HG03039 (cell line): Measurements from ENCODE around the gene FKBP11.
"Not testable (repeated sequence)": the region's sequence is repeated elsewhere in the genome, so short reads cannot be mapped to it uniquely, and the experiment has no call there.

Experiments
- ATAC-seq: cut with Tn5 transposase; IDR thresholded peaks from one replicate; pipeline ENCODE4 v1.9.1; 2021; ENCODE audit warnings: mild to moderate bottlenecking, moderate library complexity; ENCODE audit not compliant: unreplicated experiment

Gene FKBP11

GRCh38 chr12:48917857-48918537 is 7.3 kb downstream of the FKBP11 start:
- no peak for ATAC-seq

GRCh38 chr12:48910196-48910595 is 15.1 kb downstream of the FKBP11 start:
- ATAC-seq = no peak

GRCh38 chr12:48909698-48910097 is 15.6 kb downstream of the FKBP11 start:
- not testable (repeated sequence) for ATAC-seq

- ATAC-seq = no peak
These were observed 18.0 kb downstream of the FKBP11 start for GRCh38 chr12:48907245-48907644.

- peak; percentile 65 for ATAC-seq
These were observed 21.3 kb downstream of the FKBP11 start for GRCh38 chr12:48903982-48904411.

GRCh38 chr12:48903363-48903981 is 21.8 kb downstream of the FKBP11 start:
- no peak for ATAC-seq

GRCh38 chr12:48901278-48901677 is 24.0 kb downstream of the FKBP11 start:
- no peak for ATAC-seq

- ATAC-seq = no peak
These were observed 25.6 kb downstream of the FKBP11 start for GRCh38 chr12:48899651-48900050.

GRCh38 chr12:48894271-48894670 is 31.0 kb downstream of the FKBP11 start:
- ATAC-seq = no peak

- peak; percentile 62 for ATAC-seq
These were observed 34.5 kb downstream of the FKBP11 start for GRCh38 chr12:48890657-48891418.

GRCh38 chr12:48889679-48890078 is 35.6 kb downstream of the FKBP11 start:
- ATAC-seq = no peak

- ATAC-seq = no peak
These were observed 41.8 kb downstream of the FKBP11 start for GRCh38 chr12:48883305-48884161.

GRCh38 chr12:48882972-48883304 is 42.4 kb downstream of the FKBP11 start:
- no peak for ATAC-seq

- ATAC-seq = no peak
These were observed 43.0 kb downstream of the FKBP11 start for GRCh38 chr12:48882315-48882687.

- no peak for ATAC-seq
These were observed 43.5 kb downstream of the FKBP11 start for GRCh38 chr12:48881686-48882314.

- no peak for ATAC-seq
These were observed 44.6 kb downstream of the FKBP11 start for GRCh38 chr12:48880647-48881046.

- no peak for ATAC-seq
These were observed 46.7 kb downstream of the FKBP11 start for GRCh38 chr12:48878548-48878947.

- ATAC-seq = no peak
These were observed 49.3 kb downstream of the FKBP11 start for GRCh38 chr12:48875944-48876515.

- not testable (repeated sequence) for ATAC-seq
These were observed 51.8 kb downstream of the FKBP11 start for GRCh38 chr12:48873534-48873933.

- ATAC-seq = no peak
These were observed 52.2 kb downstream of the FKBP11 start for GRCh38 chr12:48873096-48873495.
